Calu3 (cell line): Measurements from ENCODE around the gene NRN1L. TPM values are rescaled to one million over a fixed set of nuclear protein-coding genes. Genes with fewer than 3 reads are reported as not detected.

Experiments
- BruUV-seq: library from RNA; stranded (reverse); fragments of 400-500 nt; replicated peaks from 2 replicates; lab custom pipeline; 2021; lab: Mats Ljungman, UMichigan
- CTCF ChIA-PET: fragments of 300-600 bp; sonication (Branson Sonifier 250); formaldehyde crosslinking; loops from one replicate; lab custom pipeline; 2022; ENCODE audit warnings: antibody characterized with exemption; lab: Charles Lee
- DNase-seq: peaks from one replicate; pipeline ENCODE4 v3.0.0; 2022
- H3K27ac Mint-ChIP-seq: one replicate; pipeline ENCODE4 v1.8.0; 2022; ENCODE audit warnings: mixed read lengths; ENCODE audit not compliant: unreplicated experiment
- H3K27me3 Mint-ChIP-seq: one replicate; pipeline ENCODE4 v1.8.0; 2022; ENCODE audit warnings: mixed read lengths; ENCODE audit not compliant: unreplicated experiment
- H3K36me3 Mint-ChIP-seq: one replicate; pipeline ENCODE4 v1.8.0; 2022; ENCODE audit warnings: mild to moderate bottlenecking, moderate library complexity, mixed read lengths; ENCODE audit not compliant: insufficient read depth, unreplicated experiment
- H3K4me1 Mint-ChIP-seq: one replicate; pipeline ENCODE4 v1.8.0; 2022; ENCODE audit warnings: mild to moderate bottlenecking, low read depth, mixed read lengths; ENCODE audit not compliant: unreplicated experiment
- H3K4me3 Mint-ChIP-seq: one replicate; pipeline ENCODE4 v1.8.0; 2022; ENCODE audit warnings: mild to moderate bottlenecking, low read depth, moderate library complexity, mixed read lengths; ENCODE audit not compliant: unreplicated experiment
- H3K9me3 Mint-ChIP-seq: one replicate; pipeline ENCODE4 v1.8.0; 2022; ENCODE audit warnings: low read depth, mixed read lengths; ENCODE audit not compliant: unreplicated experiment
- CTCF ChIP-seq: fragments of 200-600 bp; IDR thresholded peaks from one replicate; pipeline ENCODE4 v1.8.0; 2022; ENCODE audit warnings: antibody characterized with exemption; ENCODE audit not compliant: unreplicated experiment
- intact Hi-C: fragments of 100-400 bp; cut with micrococcal nuclease; formaldehyde crosslinking; loops from one replicate; pipeline ENCODE4 v1.10.0; 2022; ENCODE audit not compliant: unreplicated experiment
- total RNA-seq: library from RNA; stranded (reverse); gene quantifications from 2 replicates; pipeline ENCODE4 v1.2.3, GENCODE V29; 2022

Gene NRN1L
- total RNA-seq, 1 experiment from 2014 or later: not detected

DNA sequence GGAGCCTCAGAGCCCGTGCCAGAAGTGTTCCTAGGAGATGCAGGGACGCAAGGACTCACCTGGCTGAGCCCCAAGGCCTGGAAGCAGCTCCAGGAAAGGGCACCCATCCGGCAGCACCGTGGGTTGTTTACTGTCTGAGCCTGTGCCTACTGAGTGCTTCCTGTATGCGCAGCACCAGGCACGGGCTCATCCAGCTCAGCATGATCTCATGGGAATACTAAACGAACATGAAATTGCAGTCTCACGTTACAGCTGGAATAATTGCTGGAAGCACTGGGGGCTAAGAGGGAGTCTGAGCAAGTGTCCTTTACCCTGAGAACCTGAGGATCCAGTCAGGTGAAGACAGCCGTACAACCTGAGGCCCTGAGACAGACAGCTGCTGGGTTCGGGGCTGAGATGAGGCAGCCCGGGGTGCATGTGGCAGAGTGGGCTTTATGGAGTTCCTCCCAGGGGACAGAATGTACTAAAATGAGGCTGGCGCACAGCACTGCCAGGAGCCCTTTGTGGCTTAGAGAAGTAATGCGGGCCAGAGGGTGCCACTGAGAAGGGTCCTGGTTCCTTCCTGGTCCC is 41.6 kb downstream of the NRN1L start:
- H3K4me1 Mint-ChIP-seq: no peaks in the 10 kb centered on the region
- no peak for TF ChIP-seq CTCF
- CTCF ChIA-PET: no interaction called here
- no peak overlapping the region for H3K4me3 Mint-ChIP-seq
- no peak for DNase-seq
- BruUV-seq: no TSS peak
- intact Hi-C loops: loop anchor here (5.0 kb wide), 1 partner anchor 404 kb away; no protein-coding TSS in a partner anchor
- H3K27ac Mint-ChIP-seq: no peak overlapping the region
- peaks cover 20% of the 10 kb centered on the region for H3K36me3 Mint-ChIP-seq
- no peaks in the 10 kb centered on the region for H3K9me3 Mint-ChIP-seq
- no peaks in the 10 kb centered on the region for H3K27me3 Mint-ChIP-seq

DNA sequence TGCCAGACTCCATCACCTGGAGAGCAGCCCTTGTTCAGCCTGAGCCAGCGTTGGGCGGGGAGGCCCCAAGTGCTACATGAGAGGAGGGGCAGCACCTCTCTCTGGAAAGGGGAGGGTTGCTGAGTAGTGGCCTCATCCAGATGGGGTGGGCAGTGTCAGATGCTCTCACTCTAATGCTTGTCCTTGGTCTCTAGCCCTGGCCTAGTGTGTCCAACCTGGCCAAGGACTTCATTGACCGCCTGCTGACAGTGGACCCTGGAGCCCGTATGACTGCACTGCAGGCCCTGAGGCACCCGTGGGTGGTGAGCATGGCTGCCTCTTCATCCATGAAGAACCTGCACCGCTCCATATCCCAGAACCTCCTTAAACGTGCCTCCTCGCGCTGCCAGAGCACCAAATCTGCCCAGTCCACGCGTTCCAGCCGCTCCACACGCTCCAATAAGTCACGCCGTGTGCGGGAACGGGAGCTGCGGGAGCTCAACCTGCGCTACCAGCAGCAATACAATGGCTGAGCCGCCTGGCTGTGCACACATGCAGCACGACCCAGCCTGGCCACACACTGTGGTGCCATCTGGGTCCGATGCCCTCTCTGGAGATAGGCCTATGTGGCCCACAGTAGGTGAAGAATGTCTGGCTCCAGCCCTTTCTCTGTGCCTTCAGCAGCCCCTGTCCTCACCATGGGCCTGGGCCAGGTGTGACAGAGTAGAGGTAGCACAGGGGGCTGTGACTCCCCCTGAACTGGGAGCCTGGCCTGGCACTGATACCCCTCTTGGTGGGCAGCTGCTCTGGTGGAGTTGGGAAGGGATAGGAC is 42.7 kb downstream of the NRN1L start:
- intact Hi-C loops: loop anchor here (5.0 kb wide), 1 partner anchor 405 kb away; no protein-coding TSS in a partner anchor
- Mint-ChIP-seq H3K27me3 (no peaks in the 10 kb centered on the region), H3K4me1 (no peaks in the 10 kb centered on the region), H3K36me3 (peaks cover 28% of the 10 kb centered on the region), H3K9me3 (no peaks in the 10 kb centered on the region), H3K27ac (no peak overlapping the region), H3K4me3 (no peak overlapping the region)
- no peak for DNase-seq
- no peak for TF ChIP-seq CTCF
- BruUV-seq: TSS peak; percentile 20
- CTCF ChIA-PET: interaction anchor here (0.5 to 2.6 kb wide), 4 partner anchors 44 to 406 kb away, joined by 4 to 15 read pairs (median 5); no protein-coding TSS in a partner anchor

GRCh38 chr16:67928147-67928546 is 43.5 kb downstream of the NRN1L start:
- Mint-ChIP-seq H3K27ac (no peak overlapping the region), H3K4me3 (no peak overlapping the region), H3K36me3 (peaks cover 35% of the 10 kb centered on the region), H3K4me1 (no peaks in the 10 kb centered on the region), H3K27me3 (no peaks in the 10 kb centered on the region), H3K9me3 (no peaks in the 10 kb centered on the region)
- intact Hi-C loops: loop anchor here (1.0 to 5.0 kb wide), 3 partner anchors 112 to 406 kb away; no protein-coding TSS in a partner anchor
- TF ChIP-seq CTCF: no peak
- CTCF ChIA-PET: interaction anchor here (1.4 to 2.6 kb wide), 3 partner anchors 45 to 407 kb away, joined by 4 to 15 read pairs (median 5); no protein-coding TSS in a partner anchor
- DNase-seq: no peak
- no TSS peak for BruUV-seq

DNA sequence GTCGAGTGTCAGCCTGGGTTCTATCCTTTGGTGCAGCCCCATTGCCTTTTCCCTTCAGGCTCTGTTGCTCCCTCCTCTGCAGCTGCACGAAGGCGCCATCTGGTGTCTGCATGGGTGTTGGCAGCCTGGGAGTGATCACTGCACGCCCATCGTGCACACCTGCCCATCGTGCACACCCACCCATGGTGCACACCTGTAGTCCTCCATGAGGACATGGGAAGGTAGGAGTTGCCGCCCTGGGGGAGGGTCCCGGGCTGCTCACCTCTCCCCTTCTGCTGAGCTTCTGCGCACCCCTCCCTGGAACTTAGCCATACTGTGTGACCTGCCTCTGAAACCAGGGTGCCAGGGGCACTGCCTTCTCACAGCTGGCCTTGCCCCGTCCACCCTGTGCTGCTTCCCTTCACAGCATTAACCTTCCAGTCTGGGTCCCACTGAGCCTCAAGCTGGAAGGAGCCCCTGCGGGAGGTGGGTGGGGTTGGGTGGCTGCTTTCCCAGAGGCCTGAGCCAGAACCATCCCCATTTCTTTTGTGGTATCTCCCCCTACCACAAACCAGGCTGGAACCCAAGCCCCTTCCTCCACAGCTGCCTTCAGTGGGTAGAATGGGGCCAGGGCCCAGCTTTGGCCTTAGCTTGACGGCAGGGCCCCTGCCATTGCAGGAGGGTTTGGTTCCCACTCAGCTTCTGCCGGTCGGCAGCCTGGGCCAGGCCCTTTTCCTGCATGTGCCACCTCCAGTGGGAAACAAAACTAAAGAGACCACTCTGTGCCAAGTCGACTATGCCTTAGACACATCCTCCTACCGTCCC is 44.1 kb downstream of the NRN1L start:
- H3K36me3 Mint-ChIP-seq: peaks cover 41% of the 10 kb centered on the region
- H3K4me3 Mint-ChIP-seq: no peak overlapping the region
- CTCF ChIA-PET: interaction anchor here (1.4 to 2.6 kb wide), 3 partner anchors 45 to 408 kb away, joined by 4 to 15 read pairs (median 5); no protein-coding TSS in a partner anchor
- H3K27me3 Mint-ChIP-seq: no peaks in the 10 kb centered on the region
- intact Hi-C loops: loop anchor here (1.0 to 5.0 kb wide), 3 partner anchors 112 to 406 kb away; no protein-coding TSS in a partner anchor
- BruUV-seq: no TSS peak
- peak; percentile 83 for TF ChIP-seq CTCF
- no peak overlapping the region for H3K27ac Mint-ChIP-seq
- no peaks in the 10 kb centered on the region for H3K9me3 Mint-ChIP-seq
- DNase-seq: peak; percentile 86
- no peaks in the 10 kb centered on the region for H3K4me1 Mint-ChIP-seq
